SK-N-SH treated with all-trans-retinoic acid at 6 μM for 48 hours (cell line): ENCODE results near the gene ANKRD33B.

Experiments used
- BACH2 ChIP-seq: fragments of 250-450 bp; sonication (Bioruptor Pico); IDR thresholded peaks from 2 replicates; pipeline ENCODE4 v1.9.0; 2021; ENCODE audit warnings: mild to moderate bottlenecking, borderline replicate concordance
- PPARA ChIP-seq: fragments of 250-450 bp; sonication (Bioruptor Pico); IDR thresholded peaks from 2 replicates; pipeline ENCODE4 v1.5.0; 2020; ENCODE audit warnings: mild to moderate bottlenecking, borderline replicate concordance
- TCF4 ChIP-seq: fragments of 250-450 bp; sonication (Bioruptor Pico); IDR thresholded peaks from 2 replicates; pipeline ENCODE4 v1.8.0; 2021; ENCODE audit warnings: mild to moderate bottlenecking, moderate library complexity, borderline replicate concordance
- TOX ChIP-seq: fragments of 250-450 bp; sonication (Bioruptor Pico); IDR thresholded peaks from 2 replicates; pipeline ENCODE4 v1.8.0; 2021; ENCODE audit warnings: mild to moderate bottlenecking, moderate library complexity, borderline replicate concordance
- ZC3H10 ChIP-seq: fragments of 250-450 bp; sonication (Bioruptor Pico); IDR thresholded peaks from 2 replicates; pipeline ENCODE4 v1.5.1; 2021; ENCODE audit warnings: mild to moderate bottlenecking, moderate library complexity
- ZFP3 ChIP-seq: fragments of 250-450 bp; sonication (Bioruptor Pico); IDR thresholded peaks from 2 replicates; pipeline ENCODE4 v1.5.0; 2020; ENCODE audit warnings: mild to moderate bottlenecking, moderate library complexity
- ZFP30 ChIP-seq: fragments of 450-650 bp; formaldehyde crosslinking; IDR thresholded peaks from 2 replicates; pipeline ENCODE4 v1.5.0; 2022; ENCODE audit warnings: mild to moderate bottlenecking, moderate library complexity
- ZNF565 ChIP-seq: fragments of 450-650 bp; formaldehyde crosslinking; conservative IDR thresholded peaks from 2 replicates; pipeline ENCODE4 v1.5.0; 2020; ENCODE audit warnings: low read depth, mild to moderate bottlenecking, moderate library complexity
- ZNF70 ChIP-seq: fragments of 450-650 bp; formaldehyde crosslinking; IDR thresholded peaks from 2 replicates; pipeline ENCODE4 v1.5.0; 2020; ENCODE audit warnings: mild to moderate bottlenecking, moderate library complexity
- TF ChIP-seq, protein P1 (sequence below): fragments of 250-450 bp; sonication (Bioruptor Pico); IDR thresholded peaks from 2 replicates; pipeline ENCODE4 v1.5.0; 2020; ENCODE audit warnings: mild to moderate bottlenecking, moderate library complexity
- TF ChIP-seq, protein P2 (sequence below): fragments of 250-450 bp; sonication (Bioruptor Pico); IDR thresholded peaks from 2 replicates; pipeline ENCODE4 v1.5.1; 2020; ENCODE audit warnings: low read depth, mild to moderate bottlenecking, moderate library complexity
- TF ChIP-seq, protein P3 (sequence below): fragments of 250-450 bp; sonication (Bioruptor Pico); IDR thresholded peaks from 2 replicates; pipeline ENCODE4 v1.8.0; 2020; ENCODE audit warnings: mild to moderate bottlenecking, moderate library complexity, borderline replicate concordance

DNA sequence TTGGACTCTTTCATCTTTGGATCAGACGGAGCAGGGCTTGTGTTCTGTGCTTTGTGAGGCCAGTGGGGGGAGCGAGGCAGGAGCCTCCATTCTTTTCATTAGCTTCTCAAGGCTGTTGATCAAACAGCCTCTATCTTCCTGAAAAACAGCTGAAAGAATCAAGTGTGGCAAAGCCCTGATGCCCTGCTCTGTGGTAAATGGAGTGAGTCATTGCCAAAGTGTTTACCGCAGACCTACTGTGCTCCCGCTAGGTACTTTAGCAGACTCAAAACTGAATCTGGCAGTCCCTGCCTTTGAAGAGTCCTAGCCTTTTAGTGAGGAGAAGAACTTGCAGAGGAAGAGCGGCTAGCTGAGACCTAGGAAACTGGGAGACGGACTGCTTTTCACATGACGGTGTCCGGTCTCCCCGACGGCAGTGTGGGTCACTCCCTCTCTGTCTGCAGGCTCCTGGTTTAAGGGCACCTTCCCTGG, 3.3 kb downstream of the ANKRD33B start:
- TF ChIP-seq ZFP30, result no peak
- TF ChIP-seq, protein P1, sequence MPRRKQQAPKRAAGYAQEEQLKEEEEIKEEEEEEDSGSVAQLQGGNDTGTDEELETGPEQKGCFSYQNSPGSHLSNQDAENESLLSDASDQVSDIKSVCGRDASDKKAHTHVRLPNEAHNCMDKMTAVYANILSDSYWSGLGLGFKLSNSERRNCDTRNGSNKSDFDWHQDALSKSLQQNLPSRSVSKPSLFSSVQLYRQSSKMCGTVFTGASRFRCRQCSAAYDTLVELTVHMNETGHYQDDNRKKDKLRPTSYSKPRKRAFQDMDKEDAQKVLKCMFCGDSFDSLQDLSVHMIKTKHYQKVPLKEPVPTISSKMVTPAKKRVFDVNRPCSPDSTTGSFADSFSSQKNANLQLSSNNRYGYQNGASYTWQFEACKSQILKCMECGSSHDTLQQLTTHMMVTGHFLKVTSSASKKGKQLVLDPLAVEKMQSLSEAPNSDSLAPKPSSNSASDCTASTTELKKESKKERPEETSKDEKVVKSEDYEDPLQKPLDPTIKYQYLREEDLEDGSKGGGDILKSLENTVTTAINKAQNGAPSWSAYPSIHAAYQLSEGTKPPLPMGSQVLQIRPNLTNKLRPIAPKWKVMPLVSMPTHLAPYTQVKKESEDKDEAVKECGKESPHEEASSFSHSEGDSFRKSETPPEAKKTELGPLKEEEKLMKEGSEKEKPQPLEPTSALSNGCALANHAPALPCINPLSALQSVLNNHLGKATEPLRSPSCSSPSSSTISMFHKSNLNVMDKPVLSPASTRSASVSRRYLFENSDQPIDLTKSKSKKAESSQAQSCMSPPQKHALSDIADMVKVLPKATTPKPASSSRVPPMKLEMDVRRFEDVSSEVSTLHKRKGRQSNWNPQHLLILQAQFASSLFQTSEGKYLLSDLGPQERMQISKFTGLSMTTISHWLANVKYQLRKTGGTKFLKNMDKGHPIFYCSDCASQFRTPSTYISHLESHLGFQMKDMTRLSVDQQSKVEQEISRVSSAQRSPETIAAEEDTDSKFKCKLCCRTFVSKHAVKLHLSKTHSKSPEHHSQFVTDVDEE (CRISPR knock-in tag), result no peak
- TF ChIP-seq TOX, result no peak
- TF ChIP-seq ZFP3 (CRISPR knock-in tag), result no peak
- TF ChIP-seq, protein P2, sequence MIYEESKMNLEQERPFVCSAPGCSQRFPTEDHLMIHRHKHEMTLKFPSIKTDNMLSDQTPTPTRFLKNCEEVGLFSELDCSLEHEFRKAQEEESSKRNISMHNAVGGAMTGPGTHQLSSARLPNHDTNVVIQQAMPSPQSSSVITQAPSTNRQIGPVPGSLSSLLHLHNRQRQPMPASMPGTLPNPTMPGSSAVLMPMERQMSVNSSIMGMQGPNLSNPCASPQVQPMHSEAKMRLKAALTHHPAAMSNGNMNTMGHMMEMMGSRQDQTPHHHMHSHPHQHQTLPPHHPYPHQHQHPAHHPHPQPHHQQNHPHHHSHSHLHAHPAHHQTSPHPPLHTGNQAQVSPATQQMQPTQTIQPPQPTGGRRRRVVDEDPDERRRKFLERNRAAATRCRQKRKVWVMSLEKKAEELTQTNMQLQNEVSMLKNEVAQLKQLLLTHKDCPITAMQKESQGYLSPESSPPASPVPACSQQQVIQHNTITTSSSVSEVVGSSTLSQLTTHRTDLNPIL, result no peak
- TF ChIP-seq ZNF70, result no peak
- no peak for TF ChIP-seq TCF4 (CRISPR knock-in tag)
- TF ChIP-seq, protein P3, sequence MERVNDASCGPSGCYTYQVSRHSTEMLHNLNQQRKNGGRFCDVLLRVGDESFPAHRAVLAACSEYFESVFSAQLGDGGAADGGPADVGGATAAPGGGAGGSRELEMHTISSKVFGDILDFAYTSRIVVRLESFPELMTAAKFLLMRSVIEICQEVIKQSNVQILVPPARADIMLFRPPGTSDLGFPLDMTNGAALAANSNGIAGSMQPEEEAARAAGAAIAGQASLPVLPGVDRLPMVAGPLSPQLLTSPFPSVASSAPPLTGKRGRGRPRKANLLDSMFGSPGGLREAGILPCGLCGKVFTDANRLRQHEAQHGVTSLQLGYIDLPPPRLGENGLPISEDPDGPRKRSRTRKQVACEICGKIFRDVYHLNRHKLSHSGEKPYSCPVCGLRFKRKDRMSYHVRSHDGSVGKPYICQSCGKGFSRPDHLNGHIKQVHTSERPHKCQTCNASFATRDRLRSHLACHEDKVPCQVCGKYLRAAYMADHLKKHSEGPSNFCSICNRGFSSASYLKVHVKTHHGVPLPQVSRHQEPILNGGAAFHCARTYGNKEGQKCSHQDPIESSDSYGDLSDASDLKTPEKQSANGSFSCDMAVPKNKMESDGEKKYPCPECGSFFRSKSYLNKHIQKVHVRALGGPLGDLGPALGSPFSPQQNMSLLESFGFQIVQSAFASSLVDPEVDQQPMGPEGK (CRISPR knock-in tag), result no peak
- no peak for TF ChIP-seq PPARA (CRISPR knock-in tag)
- no peak for TF ChIP-seq BACH2 (CRISPR knock-in tag)
- TF ChIP-seq ZC3H10 (CRISPR knock-in tag), result no peak
- no peak for TF ChIP-seq ZNF565
